HL-60 (cell line): ENCODE measurements around the gene ZNF18.
"Not testable (repeated sequence)": the region's sequence is repeated elsewhere in the genome, so short reads cannot be mapped to it uniquely, and the experiment has no call there.

Experiments
- CTCF ChIP-seq: IDR thresholded peaks from one replicate; pipeline ENCODE4 v1.5.1; 2011; ENCODE audit warnings: low read length, control low read depth, inconsistent platforms; ENCODE audit not compliant: insufficient read depth
- POLR2AphosphoS5 ChIP-seq: IDR thresholded peaks from 2 replicates; pipeline ENCODE4 v1.6.1; 2012; ENCODE audit warnings: low read depth

- not testable (repeated sequence) for TF ChIP-seq CTCF, POLR2AphosphoS5
Observed at GRCh38 chr17:11972741-11973140, 24.5 kb downstream of the ZNF18 start.
